Raji (cell line): Measurements from ENCODE around the gene GAB2.

Experiments
- POLR2A ChIP-seq: IDR thresholded peaks from 2 replicates; pipeline ENCODE4 v1.6.1; 2011; ENCODE audit warnings: low read depth, low read length, control low read depth; ENCODE audit not compliant: insufficient read depth

The GAB2 gene

GRCh38 chr11:78276311-78276710, 141.3 kb downstream of the GAB2 start:
- no peak for TF ChIP-seq POLR2A

GRCh38 chr11:78274739-78275138, 142.9 kb downstream of the GAB2 start:
- no peak for TF ChIP-seq POLR2A

- TF ChIP-seq POLR2A, result no peak
Observed at GRCh38 chr11:78270971-78271370, 146.6 kb downstream of the GAB2 start.

- no peak for TF ChIP-seq POLR2A
Observed at GRCh38 chr11:78269806-78270205, 147.8 kb downstream of the GAB2 start.

GRCh38 chr11:78268591-78269410, 148.8 kb downstream of the GAB2 start:
- TF ChIP-seq POLR2A, result no peak

GRCh38 chr11:78266451-78266850, 151.2 kb downstream of the GAB2 start:
- no peak for TF ChIP-seq POLR2A

GRCh38 chr11:78265326-78265725, 152.3 kb downstream of the GAB2 start:
- TF ChIP-seq POLR2A, result no peak

GRCh38 chr11:78262691-78263090, 154.9 kb downstream of the GAB2 start:
- TF ChIP-seq POLR2A, result no peak

GRCh38 chr11:78262238-78262637, 155.4 kb downstream of the GAB2 start:
- no peak for TF ChIP-seq POLR2A

- no peak for TF ChIP-seq POLR2A
Observed at GRCh38 chr11:78261828-78262227, 155.8 kb downstream of the GAB2 start.

- TF ChIP-seq POLR2A, result no peak
Observed at GRCh38 chr11:78261367-78261766, 156.3 kb downstream of the GAB2 start.

- no peak for TF ChIP-seq POLR2A
Observed at GRCh38 chr11:78259777-78260487, 157.7 kb downstream of the GAB2 start.

- no peak for TF ChIP-seq POLR2A
Observed at GRCh38 chr11:78257654-78258053, 160.0 kb downstream of the GAB2 start.

GRCh38 chr11:78256962-78257361, 160.7 kb downstream of the GAB2 start:
- no peak for TF ChIP-seq POLR2A

GRCh38 chr11:78255919-78256318, 161.7 kb downstream of the GAB2 start:
- no peak for TF ChIP-seq POLR2A

- no peak for TF ChIP-seq POLR2A
Observed at GRCh38 chr11:78254268-78254667, 163.4 kb downstream of the GAB2 start.
